ENCODE data around the gene THY1.
"Not testable (repeated sequence)": the region's sequence is repeated elsewhere in the genome, so short reads cannot be mapped to it uniquely, and the experiment has no call there.

THY1 gene

DNA sequence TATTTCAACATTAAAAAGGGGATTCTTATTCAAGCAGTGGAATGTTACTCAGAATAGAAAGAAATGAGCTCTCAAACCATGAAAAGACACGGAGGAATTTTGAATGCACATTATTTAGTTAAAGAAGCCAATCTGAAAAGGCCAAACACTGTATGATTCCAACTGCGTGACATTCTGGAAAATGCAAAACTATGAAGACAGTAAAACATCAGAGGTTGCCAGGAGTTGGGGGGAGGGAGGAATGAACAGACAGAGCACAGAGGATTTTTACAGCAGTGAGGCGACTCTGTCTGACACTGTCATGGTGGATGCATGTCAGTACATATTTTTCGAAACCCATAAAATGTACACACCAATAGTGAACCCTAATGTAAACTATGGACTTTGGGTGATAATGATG, 22.9 kb upstream of the THY1 start:
- DNase-seq (ENCODE audit: low read depth) = no peak

DNA sequence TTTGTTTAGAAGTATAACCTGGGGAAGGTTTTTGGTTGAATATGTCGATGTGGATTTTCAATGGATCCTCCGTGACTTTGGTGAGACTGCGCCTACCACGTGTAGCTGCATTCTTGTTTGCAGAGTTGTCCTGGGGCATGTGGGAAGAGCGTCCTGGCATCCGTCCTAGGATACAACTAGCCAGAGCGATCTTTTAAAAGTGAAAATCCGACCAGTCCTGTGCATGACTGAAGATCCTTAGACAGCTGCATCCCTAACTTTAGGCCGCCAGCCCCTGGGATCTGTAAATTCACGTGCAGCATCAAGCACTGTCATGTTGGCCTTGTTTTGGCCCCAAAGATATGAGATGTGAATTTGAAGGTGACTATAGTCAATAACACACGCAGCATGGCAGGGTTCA, 22.4 kb upstream of the THY1 start:
- no peak for DNase-seq (ENCODE audit: low read depth)

DNA sequence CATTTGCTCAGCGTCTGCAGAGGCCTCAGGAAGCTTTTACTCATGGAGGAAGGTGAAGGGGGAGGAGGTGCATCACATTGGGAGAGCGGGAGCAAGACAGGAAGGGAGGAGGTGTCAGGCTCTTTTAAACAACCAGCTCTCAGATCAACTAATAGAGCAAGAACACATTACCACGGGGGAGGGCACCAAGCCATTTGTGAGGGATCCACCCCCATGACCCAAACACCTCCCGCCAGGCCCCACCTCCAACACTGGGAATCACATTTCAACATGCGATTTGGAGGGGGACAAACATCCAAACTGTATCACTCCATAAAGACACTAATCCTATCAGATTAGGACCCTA, 18.9 kb upstream of the THY1 start:
- no peak for DNase-seq (ENCODE audit: low read depth)

DNA sequence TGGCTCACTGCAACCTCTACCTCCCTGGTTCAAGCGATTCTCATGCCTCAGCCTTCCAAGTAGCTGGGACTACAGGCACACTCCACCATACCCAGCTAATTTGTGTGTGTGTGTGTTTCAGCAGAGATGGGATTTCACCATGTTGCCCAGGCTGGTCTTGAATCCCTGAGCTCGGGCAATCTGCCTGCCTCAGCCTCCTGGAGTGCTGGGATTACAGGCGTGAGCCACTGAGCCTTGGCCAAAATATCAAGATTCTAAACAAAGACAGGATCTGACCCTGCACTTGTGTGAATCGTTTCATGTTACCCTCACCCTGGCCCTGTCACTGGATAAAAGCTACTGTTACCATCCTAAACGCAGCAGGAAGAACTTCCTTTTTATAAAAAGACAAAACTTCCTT, 15.6 kb upstream of the THY1 start:
- no peak for DNase-seq (ENCODE audit: low read depth)

- not testable (repeated sequence) for DNase-seq (ENCODE audit: low read depth)
These were observed 14.5 kb upstream of the THY1 start for GRCh38 chr11:119437521-119437920.

DNA sequence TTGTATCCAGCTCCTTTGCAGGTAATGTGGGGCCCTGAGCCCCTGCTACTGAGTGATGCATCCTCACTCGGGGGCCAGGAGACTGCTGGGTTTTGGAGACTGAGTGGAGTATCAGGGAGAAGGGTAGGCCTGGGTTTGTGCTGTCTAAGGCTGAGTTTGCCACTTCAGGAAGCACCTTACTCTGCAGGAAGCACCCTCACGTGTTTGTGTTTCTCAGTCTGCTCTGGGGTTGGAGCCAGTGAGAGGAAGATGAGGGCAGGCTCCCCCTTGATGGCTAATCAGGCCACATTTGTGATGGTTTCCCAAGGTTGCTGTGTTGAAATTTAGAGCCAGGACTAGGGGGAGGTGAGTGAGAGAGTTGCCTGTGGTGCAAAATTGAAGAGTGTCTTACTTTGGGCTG, 13.7 kb upstream of the THY1 start:
- no peak for DNase-seq (ENCODE audit: low read depth)

- DNase-seq (ENCODE audit: low read depth) = no peak
These were observed 13.1 kb upstream of the THY1 start for GRCh38 chr11:119436093-119436492.

GRCh38 chr11:119434591-119435330, 11.8 kb upstream of the THY1 start:
- no peak for DNase-seq (ENCODE audit: low read depth)

DNA sequence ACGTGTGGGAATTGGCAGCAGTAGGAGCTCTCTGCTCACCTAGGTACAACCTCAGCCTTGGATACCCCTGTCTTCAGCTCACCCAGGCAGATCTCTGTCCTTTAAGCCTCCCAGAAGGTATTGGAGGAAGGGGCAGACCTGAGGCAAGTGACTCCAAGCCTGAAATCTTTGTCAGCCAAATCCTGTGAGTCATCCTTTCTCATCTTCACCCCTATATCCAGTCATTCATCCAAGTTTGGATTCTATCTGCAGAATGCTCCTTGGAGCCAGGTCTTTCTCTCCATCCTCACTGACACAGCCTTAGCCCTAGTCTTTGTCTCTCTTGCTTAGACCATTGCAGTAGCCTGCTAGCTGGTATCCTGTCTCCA, 10.4 kb upstream of the THY1 start:
- no peak for DNase-seq (ENCODE audit: low read depth)

DNA sequence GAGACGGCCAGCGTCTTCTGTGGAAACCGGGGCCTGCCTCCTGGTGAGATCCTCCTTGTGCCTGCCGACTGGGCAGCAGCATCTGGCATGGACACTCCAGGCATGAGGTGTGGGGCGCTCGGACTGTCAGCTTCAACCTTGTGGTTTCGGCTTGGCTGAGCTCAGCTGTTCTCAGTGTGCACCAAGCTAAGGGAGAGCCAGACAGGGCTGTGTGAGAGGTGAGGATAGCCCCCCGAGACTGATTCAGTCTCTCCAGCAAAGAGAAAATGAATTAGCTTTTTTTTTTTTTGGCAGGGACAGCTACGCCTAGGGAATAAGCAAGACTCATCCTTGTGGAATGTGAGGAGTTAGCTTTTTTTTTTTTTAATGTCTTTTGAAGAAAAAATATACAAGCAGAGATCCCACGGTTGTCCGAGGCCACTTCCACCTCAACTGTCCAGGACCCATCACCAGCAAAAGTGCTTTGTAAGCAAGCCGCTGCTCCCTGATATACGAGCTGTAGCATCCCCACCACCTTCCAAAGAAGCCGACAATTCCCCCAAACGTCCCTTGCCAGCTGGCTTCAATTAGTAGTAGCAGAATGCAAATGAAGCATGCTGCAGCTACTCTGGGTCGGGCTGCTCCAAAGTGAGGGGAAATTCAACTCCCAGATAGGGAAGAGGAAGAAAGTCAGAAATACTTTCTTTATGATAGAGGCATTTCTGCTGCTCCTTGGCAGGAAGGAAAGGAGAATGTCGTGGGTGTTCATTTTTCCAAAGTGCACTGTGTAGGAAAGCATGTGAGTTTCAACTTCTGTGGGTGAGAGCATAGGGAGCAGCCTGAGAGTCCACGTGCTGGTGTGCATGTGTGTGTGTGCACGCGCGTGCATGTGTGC, 9.7 kb upstream of the THY1 start:
- DNase-seq (ENCODE audit: low read depth) = no peak

- no peak for DNase-seq (ENCODE audit: low read depth)
These were observed 8.6 kb upstream of the THY1 start for GRCh38 chr11:119431523-119431922.

DNA sequence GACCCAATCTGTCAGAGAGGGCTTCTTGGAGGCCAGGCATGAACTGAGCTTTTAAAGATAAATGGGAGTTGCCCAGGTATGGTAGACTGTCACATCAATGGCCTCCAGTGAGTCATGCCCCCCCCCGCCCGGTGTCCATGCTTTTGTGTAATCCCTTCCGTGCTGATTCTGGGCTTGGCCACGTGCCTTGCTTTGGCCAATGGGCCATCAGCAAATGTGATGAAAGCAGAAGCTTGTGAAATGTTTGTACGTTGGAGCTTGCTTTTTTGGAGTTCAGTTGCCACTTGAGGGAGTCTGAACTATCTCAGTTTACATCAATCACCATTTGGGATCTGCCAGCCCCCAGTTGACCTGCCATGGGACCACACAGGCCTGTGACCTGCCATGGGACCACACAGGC, 4.3 kb upstream of the THY1 start:
- no peak for DNase-seq (ENCODE audit: low read depth)

- no peak for DNase-seq (ENCODE audit: low read depth)
These were observed 3.2 kb upstream of the THY1 start for GRCh38 chr11:119426142-119426541.

DNA sequence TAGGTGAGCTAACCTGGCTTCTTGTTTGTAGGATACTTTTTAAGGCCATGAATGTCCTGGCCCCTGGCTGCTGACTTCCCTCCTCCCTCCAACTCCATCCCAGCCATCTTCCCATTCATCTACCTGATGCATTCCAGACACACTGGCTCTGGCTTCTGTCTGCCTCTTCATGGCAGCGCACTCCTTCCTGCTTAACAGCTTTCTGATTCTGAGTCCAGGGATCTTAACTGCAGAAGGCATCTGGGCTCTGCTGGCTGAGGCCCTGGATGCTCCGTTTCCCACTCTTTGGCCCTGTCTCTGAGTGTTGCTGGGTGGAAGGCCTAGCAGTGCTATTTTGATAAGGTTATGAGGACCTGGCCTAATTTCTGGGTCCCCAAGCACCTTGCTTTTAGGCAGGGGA, 1.8 kb upstream of the THY1 start:
- no peak for DNase-seq (ENCODE audit: low read depth)

DNA sequence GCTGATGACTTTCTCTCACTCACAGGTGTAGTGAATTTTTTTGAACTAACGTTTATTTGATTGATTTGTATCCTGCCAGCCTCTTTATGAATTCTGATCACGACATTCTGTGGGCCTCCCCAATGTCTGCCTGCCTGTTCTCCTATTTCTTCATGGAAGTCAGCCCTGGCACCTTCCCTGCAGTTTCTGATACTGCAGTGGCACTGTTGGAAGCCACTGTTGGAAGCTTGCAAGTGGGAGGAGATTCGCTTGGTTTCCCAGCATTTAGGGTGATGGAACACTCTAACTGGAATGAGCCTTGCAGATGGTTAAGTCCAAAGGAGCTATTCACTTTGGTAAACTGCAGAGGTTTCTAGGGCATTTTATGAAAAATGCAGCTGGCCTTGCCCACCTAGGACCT, 1.3 kb upstream of the THY1 start:
- DNase-seq (ENCODE audit: low read depth) = no peak

DNA sequence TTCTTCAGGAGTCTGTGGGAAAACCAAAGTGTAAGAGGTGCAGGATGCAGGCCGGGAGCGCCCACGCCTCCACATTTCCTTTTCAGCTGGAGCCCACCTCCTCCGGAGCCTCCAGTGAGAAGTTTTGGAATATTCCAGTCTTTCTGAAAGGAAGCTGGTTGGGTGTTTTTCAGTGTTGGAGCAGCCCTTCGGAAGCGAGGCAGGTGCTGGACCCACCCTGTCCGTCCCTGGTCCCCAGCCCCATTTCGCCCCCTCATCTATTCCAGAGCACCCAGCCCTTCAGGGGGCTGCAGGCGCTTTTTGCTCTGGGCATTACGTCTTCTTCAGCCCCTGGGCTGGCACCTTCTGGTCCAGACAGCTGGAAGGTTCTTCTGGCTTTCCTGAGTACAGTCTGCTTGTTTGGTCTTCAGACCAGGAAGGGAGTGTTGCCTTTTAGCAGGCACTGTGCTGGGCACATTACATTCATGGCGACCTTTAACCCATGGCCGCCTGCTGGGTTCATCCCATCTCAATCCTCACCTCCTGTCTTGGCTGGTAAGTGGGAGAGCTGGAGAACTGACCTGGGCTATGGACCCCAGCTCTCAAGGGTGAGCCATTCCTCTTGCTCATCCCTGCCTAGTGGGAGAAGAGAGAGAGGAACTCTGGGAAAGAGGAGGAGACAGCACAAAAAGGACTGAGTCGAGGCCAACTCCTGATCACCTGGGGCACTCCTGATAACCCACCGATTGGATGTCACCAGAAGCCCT, 710 bp upstream of the THY1 start:
- DNase-seq (ENCODE audit: low read depth) = no peak

DNA sequence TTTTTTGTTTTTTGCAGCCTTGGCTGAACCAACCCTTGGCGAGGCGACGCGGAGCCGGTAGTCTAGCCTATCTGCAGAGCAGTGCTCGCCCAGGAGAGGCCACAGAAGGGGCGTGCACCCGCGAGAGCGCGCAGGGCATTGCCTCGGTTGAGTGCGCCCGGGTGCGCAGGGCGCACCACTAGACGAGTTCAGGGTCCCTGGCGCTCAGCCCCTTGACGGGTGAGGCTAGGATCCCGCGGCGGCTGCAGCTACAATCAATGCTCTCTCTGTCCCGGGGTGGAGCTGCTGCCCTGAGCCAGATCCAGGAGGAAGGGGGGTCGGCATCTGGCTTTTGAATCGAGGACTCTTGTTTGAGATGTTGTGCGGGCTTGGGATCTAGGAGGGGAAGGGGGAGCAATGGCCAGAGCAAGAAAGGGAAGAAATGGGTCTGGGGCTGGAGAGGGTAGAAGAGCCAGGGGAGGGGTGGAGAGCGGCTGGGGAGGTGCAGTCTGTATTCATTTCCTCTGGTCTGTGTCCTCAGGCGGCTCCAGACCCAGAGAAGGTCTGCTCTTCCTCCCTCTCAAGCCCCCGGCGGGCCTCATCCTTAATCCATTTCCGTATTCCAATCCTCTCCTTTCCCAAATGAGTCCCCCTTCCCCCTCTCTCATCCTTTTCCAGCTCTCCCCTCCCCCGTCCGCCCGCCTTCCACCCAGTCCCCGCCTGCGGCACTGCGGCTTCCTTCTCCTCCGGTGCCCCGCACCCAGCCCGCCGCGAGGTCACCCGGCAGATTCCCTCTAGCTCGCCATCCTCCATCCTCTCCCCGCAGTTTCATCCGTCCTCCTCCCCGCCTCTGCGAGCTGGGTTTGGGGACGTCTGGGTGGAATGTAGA, 797 bp downstream of the THY1 start:
- DNase-seq (ENCODE audit: low read depth) = no peak

DNA sequence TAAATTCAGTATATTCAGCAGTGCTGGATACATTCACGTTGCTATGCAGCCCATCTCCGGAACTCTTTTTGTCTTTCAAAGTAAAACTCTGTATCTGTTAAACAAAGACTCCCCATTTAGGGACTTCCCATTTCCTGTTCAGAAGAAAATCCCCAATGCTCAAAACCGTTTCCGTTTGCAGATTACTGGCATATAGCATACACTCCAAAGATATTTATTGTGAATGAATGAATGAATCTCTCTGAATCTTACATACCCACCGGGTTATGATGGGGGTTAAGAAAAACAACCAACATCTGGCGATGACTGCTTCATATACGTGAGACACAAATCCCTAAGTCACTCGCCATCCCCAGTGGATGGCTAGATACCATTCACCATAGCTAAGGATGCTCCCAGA, 1.6 kb downstream of the THY1 start:
- no peak for DNase-seq (ENCODE audit: low read depth)

GRCh38 chr11:119420631-119421030, 2.3 kb downstream of the THY1 start:
- DNase-seq (ENCODE audit: low read depth) = no peak

DNA sequence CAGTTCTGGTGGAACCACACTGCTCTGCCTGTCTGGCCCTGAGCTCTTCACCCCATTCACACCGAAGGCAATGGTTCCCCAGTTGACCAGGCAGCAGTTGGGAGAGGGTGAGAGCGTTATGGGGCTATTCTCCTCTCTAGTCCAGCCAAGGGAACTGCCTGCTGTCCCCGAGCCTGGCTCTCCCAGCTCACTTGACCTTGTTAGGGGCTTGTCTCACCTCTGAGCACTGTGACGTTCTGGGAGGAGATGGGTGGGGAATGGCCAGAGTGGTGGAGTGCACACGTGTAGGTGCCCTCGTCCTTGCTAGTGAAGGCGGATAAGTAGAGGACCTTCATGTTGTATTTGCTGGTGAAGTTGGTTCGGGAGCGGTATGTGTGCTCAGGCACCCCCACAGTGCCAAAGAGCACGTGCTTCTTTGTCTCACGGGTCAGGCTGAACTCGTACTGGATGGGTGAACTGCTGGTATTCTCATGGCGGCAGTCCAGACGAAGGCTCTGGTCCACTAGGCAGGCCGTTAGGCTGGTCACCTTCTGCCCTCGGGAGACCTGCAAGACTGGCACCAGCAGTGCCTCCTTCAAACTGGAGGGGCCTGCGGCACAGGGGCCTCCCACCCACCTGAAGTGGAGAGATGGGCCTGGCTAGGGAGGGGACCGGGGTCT, 3.0 kb downstream of the THY1 start:
- no peak for DNase-seq (ENCODE audit: low read depth)

DNA sequence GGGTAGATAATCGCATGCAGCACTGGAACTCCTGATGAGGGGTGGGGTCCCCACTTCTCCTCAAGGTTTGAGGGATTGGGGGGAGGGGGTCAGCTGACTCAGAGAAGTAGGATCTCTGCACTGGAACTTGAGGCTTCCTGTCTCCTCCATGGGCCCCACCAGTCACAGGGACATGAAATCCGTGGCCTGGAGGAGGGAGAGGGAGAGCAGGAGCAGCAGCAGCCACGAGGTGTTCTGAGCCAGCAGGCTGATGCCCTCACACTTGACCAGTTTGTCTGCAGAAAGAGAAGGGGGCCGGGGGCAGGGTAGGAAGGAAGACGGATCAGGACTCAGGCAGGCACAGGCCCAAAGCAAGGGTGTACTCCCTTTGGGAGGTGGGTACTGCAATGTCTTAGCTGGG, 3.7 kb downstream of the THY1 start:
- no peak for DNase-seq (ENCODE audit: low read depth)

DNA sequence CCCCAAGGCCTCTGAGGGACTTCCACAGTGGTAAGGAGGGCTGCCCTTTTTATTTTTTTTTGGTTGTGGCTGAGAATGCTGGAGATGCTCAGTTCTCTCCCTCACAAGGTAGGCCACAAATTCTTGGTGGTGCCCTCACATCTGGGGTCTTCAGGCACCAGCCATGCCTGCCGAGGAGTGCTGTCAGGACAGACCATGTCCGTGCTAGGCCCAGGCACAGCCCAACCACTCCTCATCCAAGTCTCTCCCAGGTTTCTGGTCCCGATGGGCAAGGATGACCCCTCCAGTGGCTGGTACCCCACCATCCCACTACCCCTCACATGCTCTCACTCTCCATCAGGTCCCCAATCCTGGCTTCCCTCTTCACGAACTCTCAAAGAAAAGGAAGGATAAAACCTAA, 4.2 kb downstream of the THY1 start:
- DNase-seq (ENCODE audit: low read depth) = no peak

Data from stimulated activated CD4-positive, alpha-beta T cell treated with anti-CD3 and anti-CD28 coated beads, Interleukin-2, amount 100 ng/mL, for 4 hours (primary cell).